ENCODE data around the gene SRCAP.

The SRCAP gene

DNA sequence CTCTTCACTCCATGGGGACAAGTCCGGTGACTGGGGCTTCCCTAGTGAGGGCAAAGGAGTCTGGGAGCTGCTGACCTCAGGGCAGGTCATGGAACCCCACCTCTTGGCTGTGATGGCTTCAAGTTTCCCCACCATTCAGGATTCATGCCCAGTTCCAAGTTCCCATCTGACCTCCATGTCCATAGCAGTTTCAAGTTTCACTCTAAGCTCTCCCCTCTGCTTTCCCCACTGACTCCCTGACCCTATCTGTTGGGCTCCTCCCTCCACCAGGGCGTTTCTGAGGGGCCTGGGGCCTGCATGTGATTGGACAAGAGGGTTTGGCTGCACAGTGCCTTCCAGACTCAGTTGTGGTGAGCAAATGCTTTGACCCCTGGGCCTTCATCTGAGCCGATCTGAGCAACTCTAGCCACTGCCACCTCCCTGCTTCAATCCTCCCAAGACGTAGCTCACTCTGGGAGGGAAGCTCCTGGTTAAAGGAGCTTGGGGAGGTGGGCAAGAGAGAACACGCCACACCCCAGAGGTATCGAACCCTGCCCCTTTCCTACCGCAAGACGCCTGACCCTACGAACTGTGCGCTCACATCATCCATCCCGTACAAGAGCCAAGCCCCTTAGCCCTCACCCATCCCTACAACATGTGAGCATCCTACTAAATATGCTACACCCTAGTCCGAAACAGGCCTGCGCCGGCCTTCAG is 79.7 kb downstream of the SRCAP start:
- DNase-seq = no peak

DNA sequence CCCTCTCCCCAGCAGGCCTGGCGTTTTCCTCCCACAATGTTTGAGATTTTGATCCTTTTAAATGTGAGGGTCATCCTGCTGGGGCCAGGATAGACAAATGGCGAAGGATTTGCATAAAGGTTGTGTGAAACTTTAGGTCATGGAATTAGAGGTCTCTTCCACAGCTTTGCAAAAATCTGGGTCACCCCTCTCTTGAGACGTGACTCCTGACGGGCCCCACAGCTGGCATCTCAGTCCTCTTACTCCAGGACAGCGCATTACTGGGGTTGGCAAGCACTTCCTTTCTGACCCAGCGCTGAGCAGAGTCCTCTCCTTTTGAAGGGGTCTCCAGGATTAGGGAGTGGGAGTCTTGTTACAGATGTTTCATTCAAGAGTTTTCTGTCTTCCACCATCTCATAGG is 80.6 kb downstream of the SRCAP start:
- DNase-seq = no peak

DNA sequence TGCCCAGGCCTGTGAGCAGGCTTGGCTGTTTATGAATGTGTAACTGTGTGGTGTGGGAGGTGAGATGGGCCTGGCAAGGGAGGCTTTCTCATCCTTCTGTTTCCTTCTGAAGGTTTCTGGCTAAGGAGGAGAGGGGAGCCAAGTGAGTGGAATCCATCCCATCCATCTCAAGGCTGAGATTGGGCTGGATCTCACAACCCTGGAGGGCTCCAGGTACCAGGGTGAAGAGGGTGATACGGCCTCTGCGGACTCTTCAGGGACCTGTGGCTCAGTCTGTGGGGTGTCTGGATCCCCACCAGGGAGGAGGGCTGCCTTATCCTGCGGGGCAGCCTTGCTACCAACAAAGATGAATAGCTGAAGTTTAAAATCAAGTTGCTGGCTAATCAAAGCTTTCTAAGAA is 81.0 kb downstream of the SRCAP start:
- no peak for DNase-seq

DNA sequence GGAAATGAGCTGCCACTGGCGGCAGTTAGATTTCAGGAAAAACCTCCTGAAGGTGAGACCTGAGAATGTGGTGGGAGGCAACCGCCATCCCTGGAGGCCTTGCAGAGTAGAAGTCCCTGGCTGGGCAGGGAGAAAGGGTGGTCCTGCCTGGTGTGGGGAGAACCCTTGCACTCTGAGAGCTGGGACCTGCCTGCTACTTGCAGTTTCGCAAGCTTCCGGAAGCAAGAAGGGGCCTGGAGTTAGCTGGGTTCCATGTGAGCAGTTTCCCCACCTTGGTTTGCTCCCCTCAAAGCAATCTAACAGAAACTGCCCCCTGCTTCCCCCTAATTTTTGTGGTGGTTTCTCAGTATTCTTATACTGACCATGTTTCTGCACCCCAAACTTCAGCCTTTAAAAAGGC is 81.6 kb downstream of the SRCAP start:
- DNase-seq = no peak

DNA sequence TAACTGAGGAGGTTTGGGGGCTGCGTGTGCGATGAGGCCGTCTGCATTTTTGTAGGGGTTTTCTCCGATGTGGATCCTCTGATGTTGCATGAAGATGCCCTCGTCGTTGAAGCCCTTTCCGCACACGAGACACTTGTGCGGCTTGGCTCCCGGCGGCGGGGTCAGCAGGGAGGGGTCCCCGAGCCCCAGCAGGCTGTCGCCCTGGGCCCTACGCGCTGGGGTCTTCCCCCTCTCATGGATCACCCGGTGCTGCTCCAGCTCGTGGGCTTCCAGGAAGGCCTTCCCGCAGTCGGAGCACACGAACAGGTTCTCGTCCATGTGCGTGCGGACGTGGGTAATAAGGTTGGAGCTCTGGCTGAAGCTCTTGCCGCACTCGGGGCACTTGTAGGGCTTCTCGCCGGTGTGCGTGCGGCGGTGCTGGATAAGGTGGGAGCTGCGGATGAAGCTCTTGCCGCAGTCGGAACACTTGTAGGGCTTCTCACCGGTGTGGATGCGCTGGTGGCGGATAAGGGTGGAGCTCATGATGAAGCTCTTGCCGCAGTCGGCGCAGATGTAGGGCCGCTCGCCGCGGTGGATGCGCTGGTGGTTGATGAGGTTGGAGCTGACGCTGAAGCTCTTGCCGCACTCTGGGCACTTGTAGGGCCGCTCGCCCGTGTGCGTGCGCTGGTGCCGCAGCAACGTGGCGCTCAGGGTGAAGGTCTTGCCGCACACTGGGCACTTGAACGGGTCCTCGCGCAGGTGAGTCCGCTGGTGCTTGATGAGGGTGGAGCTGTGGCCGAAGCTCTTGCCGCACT is 83.7 kb downstream of the SRCAP start:
- no peak for DNase-seq

DNA sequence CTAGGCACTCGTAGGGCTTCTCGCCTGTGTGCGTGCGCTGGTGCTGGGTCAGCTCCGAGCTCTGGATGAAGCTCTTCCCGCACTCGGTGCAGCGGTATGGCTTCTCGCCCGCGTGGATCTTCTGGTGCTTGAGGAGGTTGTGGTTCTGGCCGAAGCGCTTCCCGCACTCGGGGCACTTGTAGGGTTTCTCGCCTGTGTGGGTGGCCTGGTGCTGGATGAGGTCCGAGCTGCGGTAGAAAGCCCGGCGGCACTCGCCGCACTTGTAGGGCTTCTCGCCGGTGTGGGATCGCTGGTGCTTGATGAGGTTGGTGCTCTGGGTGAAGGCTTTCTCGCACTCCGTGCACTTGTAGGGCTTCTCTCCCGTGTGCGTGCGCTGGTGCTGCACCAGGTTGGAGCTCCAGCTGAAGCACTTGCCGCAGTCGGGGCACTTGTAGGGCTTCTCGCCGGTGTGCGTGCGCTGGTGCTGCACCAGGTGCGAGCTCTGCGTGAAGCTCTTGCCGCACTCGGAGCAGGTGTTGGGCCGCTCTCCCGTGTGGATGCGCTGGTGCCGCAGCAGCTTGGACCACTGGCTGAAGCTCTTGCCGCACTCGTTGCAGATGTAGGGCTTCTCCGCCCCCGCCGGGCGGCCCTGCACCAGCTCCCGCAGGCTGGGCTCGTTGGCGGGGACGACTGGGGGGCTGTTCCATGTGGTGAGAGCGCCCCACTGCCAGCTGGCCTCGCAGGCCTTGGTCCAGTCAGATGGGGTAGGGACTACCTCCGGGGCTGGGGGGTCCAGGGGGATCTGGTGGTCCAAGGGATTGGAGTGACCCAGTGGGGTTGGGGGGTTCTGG is 84.5 kb downstream of the SRCAP start:
- no peak for DNase-seq

DNA sequence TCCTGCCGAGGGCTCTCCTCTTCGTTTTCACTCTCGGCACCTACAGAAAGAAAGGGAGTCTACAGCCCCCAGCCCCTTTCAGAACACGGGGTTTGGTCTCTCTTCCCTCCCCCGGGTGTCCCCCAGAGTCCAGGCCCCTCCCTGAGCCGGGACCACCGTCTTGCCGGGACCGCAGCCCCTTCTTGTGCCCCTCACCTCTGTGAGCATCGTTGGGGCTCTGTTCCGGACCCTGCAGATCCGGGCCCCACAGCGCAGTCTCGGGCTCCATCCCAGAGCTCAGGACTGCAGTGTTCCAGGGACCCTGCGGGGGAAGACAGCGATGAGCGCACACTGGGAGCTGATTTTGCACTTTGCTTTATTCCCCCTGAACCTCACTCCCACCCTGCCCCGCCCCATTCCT is 85.2 kb downstream of the SRCAP start:
- DNase-seq = no peak

DNA sequence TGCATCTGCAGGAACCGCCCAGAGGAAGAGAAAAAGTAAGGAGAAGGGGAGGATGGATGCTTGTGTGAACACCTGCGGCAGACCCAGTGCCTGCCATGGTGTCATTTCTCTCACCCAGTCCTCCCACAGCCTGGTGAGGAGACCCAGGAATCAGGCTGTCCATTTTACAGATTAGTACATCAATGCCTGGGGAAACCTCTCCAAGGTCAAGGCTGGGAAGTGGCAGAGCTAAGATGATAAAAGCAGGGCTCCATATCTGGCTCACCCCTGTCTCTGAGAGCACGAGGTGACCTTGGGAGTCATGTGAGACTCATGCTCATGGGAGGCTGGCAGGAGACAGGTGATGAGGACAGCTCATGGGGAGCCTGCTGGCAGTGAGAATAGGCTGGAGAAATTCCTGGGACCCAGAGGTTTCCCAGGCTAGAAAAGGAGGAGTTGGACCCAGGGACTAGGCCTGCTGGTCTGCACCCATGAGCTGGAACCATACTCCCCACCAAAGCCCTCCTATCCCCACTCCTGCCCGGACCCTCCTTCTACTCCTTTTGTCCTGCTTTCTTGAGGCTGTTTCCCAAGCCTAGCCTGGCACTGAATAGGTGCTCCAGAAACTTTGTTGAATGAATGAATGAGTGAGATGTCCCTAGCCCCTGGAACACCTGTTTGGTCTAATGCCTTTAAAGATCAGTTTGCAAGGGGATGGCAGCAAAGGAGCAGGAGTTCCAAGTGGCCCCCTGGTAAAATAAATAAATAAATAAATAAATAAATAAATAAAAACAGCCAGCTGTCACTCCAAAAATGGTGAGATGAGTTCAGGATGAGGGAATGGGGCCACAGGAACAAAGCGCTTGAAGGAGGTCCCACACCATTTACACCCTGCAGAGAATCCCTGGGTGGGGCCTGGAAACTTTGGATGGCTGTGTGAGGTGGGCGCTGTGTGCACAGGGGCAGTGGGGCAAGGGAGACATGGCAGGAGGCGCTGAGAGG is 86.4 kb downstream of the SRCAP start:
- DNase-seq = no peak

DNA sequence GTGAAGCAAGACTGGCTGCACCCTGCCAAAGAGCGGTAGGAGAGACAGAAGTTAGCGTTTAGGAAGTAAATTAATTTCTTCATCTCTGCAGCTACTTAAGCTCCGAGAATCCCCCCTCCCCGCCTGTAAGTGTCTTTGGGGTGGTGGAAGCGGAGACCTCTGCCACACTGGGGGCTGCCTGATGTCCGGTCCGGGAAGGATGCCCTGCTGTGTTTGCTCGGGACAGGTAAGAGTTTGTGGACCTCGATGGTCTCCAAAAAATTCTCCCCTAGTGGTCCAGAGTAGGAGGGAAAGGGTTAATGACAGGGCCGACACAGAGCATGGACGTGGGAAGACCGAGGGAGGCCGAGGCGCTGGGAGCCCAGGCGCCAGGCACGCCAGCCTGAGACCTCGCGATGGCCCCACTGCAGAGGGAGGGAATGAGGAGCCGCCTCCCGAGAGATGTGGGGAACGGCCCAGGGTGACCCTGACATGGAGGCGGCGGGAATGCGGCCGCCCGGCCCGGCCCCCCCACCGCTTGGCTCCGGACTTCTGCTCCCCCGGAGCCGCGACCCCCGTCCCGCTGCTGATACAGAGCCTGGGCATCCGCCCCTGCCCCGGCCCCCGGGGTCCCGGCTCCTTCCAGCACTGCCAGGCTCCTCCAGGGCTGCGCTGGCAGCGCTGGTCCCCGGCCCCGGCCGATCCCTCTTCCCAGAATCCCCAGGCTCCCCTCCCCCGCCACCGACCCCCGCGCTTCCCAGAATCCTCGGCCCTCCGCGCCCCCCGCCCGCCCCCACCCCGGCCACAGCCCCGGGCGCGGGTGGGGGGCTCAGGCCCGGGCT is 87.4 kb downstream of the SRCAP start:
- no peak for DNase-seq

DNA sequence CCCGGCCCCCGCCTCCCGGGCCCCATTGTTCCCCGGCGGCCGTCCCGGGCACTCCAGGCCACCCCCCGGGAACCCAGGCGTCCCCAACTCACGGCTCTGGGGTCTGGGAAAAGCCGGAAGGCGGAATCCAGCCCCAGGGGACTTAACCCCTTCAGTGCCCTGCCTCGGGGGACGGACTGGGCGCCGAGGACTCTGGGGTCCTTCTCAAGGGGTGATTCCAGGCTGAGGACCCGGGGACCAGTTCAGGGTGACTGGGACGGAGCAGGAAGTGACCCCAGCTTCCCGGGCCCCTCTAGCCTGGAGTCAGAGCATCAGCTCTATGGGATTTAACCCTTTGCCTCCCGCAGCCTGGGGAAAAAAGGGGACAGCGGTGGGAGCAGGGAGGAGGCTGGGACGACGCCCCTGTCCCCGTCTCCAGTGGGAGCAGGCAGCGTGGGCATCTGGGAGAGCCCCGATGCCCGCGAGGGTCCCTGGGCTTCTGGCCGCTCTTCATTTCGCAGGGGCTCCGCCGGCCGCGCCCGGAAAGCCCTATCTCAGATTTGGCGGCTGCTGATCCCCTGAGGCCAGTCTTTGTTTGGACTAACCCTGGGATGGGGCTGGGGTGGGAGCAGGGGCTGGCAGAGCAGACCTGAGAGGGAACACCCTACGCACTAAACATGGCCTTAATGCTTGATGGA is 88.1 kb downstream of the SRCAP start, which contains the start of gene ZNF629:
Gene ZNF629 (minus strand): TSS at position 270 of the 677 bp plus-strand sequence. CDS start 2,723 bp downstream, outside the sequence.
- peak; percentile 22 to 41 for DNase-seq

DNA sequence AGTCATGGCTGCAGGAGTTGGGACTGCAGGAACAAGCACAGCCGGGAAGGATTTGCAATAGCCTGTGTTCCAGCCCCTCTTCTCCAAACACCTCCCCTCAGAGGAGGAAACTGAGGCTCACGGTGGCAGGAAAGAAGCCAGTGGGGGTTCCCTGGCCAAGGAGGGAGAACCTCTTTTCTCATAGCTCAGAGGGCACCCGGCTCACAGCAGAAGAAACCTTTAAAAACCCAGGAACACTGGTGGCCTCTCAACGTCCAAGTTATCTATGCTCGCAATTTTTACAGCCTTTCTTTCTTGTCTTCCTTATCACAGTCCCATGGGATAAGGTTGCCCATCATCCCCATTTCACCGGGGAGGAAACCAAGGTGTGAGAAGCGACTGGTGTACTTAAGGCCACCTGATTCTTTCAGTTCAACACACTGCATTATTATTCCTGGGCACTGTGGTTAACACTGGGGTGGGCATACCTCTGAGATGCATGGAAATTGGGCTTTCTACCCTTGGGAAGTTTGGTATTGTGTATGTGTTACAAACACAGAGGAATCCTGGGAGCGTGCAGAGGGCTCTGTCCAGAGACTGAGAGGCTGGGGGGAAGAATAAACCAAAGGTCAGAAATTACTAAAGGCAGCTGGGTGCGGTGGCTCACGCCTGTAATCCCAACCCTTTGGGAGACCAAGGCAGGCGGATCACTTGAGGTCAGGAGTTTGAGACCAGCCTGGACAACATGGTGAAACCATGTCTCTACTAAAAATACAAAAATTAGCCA is 88.8 kb downstream of the SRCAP start:
- no peak for DNase-seq
